Fibroblast of skin of abdomen (primary cell): ENCODE measurements around the gene EXOSC7. TPM values are rescaled to one million over a fixed set of nuclear protein-coding genes. Genes with fewer than 3 reads are reported as not detected.
"Not testable (repeated sequence)": the region's sequence is repeated elsewhere in the genome, so short reads cannot be mapped to it uniquely, and the experiment has no call there.

ENCODE experiments used
- DNase-seq: peaks from one replicate; pipeline ENCODE4 v3.0.0-alpha.2; 2013
- polyA plus RNA-seq, 2 experiments: library from polyadenylated mRNA; unstranded; fragments of 120-200 nt; gene quantifications; one replicate each; pipeline ENCODE4 v1.2.1, GENCODE V29; 2013; ENCODE audit not compliant: insufficient read length in 2 of 2

Gene EXOSC7
- polyA plus RNA-seq (2013, experiment 1 of 2; ENCODE audit: insufficient read length): 46.0 TPM
- 48.8 TPM for polyA plus RNA-seq (2013, experiment 2 of 2; ENCODE audit: insufficient read length)

DNA sequence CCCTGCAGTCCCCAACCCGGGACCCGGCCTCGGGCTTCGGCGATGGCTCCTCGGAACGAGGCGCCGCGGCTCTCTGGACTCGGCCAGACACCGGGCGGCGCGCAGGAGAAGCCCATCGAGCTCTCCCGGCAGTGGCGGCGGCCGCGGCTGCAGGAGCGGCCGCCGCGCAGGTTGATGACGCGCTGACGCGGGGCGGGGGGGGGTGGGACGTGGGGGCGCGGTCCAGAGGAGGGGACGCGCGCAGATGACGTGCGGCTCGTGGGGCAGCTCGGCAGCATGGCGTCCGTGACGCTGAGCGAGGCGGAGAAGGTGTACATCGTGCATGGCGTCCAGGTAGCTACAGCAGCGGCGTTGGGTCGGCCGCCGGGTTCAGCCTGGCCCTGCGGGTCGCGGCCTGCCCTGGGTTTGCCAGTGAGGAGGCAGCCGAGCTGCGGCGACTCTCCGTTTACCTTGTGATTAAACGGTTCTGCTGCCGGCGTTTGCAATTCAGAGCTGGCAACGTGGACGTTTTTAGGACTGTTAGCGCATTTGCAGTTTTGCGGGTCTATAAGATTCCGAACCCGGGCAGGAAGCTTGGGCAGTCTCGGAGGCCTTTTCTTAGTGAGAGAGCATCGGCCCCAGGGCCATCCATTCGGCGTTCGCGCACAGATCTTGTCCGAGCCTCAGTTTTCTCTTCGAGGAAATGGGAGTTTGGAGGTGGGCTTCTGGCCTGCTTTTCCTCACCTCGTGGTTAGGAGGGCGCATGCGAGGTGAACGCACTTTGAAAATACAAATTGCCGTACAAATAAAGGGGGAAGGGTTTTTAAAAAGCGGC lies at the start of gene EXOSC7, which contains the start of gene ZDHHC3:
EXOSC7 (plus strand) TSS at position 243 of the 814 bp plus-strand sequence; CDS start at position 277, 34 bp downstream.
ZDHHC3 (minus strand) TSS at position 173 of the 814 bp plus-strand sequence. CDS start 16,738 bp downstream, outside the sequence.
- peak; percentile 88 for DNase-seq

DNA sequence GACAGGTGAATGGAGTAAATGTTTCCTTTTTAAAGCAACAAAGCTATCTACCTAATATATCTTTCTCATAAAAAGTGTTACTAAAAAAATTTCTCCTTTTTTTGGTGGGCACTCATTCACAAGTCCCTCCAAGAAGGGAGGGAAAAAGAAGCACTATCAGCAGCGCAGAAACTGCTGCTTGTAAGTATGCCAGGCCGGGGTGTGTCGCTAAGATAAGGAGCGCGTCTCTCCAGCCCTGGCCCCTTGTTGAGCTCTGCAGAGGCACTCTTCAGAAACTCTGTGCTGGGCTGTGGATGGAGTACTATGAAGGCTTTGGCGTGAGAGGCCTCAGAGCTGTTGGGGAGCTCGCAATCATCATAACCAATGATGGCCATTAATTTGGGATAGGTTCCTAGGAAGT lies 49.1 kb upstream of the EXOSC7 start:
- DNase-seq: no peak

DNA sequence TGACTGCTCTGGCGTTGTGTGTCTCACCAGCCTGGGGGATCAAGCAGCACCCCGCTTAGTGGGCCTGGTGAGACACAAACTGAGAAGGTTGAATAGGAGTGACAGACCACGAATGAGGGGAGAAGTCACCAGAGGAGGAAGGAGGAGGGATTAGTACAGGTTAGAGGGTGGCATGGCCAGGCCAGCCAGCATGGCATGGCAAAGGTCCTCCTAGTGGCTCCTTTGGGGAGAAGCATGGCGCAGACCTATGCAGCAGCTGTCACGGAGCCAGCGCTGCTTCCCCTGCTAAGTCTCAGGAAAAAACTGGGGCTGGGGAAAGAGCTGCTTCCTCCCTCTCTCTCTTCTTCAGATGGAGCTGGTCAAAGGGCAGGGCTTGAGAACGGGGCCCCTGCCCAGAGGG lies 48.7 kb upstream of the EXOSC7 start:
- DNase-seq: no peak

DNA sequence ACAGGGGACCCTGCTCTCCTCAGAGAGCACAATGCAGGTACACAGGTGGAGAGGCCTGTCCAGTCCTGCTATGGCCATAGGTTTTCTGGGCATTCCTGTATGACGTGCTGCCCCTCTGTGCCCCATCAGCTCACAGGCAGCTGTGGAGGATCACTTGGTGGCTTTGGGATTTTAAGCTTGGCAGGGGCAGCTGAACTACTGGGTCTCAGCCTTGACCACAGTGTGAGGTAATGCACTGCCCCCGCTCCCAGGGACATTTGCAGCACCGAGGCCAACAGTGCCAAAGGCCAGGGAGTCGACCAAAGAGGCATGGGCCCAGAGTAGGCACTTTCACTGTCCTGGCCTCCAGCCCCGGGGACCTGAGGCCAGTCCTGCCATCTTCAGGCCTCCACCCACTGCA lies 46.3 kb upstream of the EXOSC7 start:
- no peak for DNase-seq

DNA sequence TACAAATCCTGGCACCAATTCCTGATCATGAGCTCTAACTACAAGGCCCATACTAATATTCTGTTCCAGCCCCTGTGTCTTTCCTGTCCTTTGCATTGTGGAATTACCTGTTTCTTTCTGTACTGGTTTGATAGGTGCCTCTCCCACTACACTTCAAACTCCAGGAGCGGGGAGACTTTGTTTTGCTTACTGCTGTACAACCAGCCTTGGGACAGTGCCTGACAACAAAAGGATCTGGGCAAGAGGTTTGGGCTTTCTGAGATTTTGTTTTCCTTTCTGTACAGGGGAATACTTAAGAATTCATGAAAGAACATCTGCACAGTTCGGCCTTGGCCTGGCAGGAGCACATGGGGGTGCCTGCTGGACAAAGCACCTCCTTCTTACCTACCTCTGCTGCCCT lies 45.1 kb upstream of the EXOSC7 start:
- DNase-seq: no peak

DNA sequence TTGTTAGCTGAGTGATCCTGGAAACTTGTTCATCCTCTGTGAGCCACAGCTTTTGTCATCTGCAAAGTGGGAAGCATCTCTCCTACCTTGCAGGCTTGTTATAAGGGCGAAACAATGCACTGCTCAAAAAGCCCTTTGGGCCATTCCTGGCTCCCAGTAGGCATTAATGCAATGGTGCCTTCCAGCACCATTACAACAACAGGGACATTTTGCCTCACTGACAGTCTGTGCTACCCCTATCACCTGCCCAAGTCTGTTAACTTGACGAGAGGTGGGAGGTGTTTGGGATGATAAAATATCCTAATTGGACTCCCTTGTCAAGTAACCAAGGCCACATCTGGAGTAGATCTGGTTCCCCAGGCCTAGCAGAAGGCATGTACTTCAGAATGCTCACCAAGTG lies 44.3 kb upstream of the EXOSC7 start:
- no peak for DNase-seq

DNA sequence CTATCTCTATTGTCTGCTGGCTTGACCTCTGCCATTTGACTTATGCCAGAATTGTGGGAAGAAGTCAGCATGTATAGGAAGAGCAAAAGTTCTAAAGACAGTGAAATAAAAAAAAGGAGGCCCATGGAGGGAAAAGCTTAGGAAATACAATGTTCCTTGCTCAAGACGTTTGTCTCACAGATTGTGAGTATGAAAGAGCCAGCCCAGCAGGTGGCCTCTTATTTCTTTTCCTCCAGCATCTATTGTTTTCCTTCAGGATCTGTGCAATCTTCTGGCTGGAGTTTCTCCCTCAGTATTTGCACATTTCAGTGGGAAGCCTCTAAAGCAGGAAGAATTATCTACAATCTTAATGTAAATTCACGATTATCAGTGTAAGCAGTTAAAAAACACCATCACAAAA lies 43.8 kb upstream of the EXOSC7 start:
- DNase-seq: no peak

DNA sequence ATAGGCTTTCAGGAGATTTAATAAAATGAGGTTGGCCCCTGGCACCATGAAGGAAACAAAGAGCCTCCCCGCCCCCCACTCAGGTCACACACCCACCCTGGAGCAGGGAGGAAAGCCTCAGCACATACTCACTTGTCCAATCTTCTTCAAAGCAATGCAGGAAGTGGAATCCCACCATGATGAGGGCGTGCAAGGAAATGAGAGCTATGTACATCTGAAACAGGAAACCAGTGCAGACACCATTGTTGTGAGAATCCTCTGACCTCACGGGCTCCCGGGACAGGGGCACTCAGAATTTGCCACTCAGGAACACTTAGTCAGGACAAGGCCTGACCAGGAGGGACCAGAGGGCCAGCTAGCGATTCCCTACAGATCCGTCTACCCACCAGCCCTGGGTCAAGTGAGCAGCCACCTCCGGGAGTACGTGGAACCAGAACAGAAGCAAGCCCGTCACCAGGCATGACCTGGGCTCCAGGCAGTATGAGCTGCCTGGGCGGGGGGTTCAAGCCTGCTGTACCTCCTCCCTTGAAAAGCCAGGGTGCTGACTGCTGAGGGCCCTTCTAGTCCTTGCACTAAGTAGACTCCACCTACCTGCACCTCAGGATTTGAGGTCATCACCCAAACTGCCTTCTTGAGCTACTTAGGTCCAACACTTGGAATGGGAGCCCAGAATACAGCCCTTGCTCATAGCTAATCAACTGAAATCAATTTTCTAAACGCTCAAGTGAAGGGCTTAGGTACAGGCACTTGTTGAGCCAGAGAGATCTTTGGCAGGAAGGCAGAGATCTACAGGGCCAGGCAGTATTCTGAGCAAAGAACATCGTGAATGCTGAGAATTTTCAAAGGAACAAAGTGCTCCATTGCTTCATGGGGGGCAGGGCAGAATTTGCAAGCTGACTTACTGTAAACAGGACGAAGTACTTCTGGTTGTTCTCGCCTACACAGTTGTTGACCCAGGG lies 42.8 kb upstream of the EXOSC7 start:
- DNase-seq: no peak

DNA sequence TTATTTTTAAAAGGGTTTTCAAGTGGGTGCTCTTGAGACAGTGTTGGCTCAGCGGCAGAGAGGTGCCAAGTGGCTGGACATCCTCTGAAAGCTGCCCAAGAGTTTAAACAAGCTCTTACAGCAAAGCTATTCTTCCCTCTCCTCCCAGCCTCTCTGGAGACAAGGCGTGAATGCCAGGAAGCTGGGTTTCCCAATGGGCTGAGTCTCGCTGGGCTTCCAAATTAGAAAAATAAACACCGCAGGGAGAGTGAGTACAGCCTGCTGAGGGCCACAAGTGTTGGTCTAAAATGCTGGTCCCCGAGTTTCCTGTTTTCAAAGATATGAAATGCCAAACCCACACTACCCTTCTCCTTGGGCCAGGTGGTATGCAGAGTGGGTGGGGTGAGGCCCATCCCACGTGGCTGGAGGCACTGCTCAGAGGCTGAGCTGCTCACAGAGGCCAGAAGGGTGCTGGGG lies 36.4 kb upstream of the EXOSC7 start:
- no peak for DNase-seq

DNA sequence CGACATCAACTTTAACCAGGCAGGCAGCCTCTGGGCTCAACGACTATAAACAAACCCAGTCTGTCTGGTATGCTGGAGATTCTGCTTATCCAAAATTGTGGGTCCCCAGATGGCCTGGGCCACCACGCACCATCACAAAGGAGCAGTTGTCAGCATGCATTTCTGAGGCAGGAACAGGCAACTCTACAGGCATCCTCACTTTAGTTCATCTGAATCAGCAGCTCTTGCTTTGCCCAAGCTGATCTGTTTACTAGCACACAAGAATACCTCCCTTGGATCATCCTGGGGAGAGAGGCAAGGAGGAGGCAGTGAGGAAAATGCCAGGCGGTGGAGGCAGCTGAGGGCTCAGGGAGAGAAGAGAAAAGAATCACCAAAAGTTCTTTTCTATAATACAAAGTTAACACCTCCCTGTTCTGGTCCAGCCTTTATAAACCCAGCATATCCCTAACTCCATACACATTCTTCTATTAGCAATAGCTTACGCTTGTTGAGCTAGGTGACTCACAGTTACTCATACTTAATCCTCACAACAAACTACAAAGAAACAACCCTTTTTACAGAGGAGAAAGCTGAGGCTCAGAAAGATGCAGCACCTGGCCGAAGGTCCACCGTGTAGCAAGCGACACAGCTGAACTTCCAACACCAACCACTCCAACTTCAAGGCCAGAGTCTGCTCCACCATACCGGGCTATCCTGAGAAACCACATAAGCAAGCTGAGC lies 33.7 kb upstream of the EXOSC7 start:
- DNase-seq: peak; percentile 35

DNA sequence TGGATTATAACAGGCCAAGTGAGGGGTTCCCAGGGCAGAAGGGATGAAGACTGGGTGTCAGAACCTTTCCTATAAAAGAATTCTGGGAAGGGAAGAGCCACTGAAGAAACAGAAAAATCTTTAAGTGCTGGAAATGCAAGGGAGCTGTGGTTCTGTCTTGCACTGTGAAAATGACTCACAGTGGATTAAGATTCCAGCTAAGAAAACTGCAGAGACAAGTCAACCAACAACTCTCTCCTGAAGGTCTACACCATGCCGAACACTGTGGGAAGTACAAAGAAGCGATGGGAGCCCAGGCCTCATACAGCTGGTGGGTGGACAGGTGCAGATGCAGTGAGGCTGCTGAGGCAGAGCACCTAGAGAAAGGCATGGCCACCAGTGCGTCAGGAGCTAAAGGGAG lies 27.8 kb upstream of the EXOSC7 start:
- DNase-seq: no peak

DNA sequence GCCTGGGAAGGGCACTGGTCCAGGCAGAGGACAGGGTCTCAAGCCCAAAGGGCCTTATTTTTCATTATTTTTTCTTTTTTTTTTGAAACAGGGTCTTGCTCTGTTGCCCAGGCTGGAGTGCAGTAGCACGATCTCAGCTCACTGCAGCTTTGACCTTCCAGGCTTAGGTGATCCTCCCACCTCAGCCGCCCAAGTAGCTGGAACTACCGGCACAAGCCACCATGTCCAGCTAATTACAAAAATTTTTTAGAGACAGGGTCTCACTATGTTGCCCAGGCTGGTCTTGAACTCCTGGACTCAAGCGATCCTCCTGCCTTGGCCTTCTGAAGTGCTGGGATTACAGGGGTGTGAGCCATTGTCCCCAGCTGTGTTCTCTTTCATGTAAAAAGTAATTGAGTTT lies 26.3 kb upstream of the EXOSC7 start:
- not testable (repeated sequence) for DNase-seq

DNA sequence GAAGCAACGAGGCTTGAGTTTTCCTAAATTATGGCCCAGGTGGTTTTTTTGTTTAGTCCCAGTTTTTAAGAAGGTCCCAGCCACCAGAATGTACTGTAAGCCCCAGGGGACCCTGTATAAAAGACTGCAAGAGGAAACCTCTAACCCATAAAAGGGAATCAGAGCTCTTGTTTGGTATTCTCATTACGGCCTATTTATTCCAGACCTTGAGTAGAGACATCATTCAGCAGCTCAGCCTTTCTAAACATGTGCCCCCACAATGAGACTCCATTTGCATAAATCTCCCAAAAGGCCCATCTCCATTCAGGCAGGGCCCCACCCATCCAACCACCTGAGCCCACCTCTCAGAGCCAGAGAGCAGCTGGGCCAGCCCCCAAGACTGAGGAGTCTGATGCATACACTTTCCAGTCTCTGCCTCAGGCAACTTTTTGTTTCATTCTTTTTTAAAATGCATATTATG lies 25.7 kb upstream of the EXOSC7 start:
- DNase-seq: no peak

DNA sequence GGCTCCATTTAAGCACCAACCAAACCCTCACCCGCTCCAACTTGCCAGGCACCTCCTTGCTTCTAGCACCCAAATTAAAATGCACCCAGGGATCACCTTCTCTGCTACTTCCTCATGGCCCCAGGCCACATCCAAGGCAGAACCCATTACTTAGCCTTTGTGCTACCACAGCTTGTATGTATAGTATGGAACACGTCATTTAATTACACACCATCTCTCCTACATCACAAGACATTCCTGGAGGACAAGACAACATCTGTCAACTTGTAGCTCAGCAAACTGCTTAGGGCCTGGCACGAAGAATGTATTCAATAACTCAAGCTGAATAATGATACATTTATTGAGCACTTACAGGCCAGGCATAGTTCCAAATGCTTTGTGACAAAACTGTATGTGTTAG lies 23.4 kb upstream of the EXOSC7 start:
- no peak for DNase-seq

DNA sequence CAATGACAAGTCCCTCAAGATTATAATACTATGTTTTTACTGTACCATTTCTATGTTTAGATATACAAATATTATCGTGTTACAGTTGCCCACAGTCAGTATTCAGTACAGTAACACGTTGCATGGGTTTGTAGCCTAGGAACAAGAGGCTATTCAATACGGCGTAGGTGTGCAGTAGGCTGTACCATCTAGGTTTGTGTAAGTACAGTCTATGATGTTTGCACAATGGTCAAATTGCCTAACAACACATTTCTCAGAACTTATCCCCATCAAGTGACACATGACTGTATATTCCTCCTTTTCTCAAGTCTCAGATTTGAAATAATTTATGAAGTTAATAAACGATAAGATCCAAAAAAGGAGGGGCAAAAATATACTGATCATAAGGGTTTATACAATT lies 21.7 kb upstream of the EXOSC7 start:
- DNase-seq: no peak

DNA sequence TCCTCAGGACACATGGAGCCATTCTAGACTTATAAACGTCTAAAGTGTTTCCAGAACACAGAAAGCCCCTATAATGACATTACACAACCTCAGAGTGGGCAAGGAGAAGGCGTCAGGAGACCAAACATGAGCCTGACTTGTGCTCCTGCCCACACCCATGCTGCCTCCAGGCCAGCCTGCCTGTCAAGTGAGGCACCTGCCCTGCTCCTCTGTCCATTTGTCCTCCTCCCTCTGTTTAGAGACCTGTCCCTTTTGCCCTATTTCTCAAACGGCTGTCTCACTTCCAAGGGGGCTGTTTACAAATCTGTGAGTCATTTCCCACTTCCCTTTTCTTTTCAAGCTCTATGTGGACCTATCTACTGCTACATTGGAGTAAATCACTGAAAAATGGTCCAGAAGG lies 21.1 kb upstream of the EXOSC7 start:
- DNase-seq: no peak

DNA sequence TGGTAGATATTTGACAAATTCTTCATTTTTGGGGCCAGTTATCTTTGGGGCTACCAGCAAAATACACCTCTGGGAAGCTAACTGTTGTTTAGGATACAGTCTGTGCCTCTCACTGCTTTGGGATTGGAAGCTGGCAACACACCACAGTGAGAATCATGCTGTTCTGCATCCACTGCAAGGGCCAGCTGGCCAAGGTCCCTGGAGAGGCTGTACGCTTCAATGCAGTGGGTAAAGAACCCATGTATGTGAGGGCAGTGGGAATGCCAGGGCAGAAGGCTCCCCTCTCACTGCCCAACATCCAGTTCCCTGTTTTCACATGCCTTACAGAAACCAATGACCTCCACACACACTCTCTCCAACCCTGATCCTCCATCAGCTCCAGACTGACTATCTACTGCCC lies 20.1 kb upstream of the EXOSC7 start:
- no peak for DNase-seq

DNA sequence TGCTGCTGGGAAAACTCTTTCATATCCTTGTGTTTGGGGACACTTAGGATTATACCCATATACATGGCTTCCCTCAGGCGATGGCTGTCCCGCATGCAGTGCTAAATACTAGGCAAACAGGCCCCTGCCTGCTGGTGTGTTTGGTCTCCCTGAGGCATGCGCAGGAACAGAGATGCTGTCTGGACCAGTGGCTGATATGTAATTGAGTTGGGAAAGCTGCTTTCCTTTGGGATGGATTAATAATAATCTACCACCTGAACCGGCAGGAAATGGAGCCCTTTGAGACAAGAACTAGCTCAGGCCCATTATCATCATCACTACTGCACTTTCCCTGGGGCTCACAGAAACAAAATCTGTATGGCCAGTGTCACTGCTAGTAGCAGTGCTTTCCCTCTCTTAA lies 18.1 kb upstream of the EXOSC7 start:
- no peak for DNase-seq

DNA sequence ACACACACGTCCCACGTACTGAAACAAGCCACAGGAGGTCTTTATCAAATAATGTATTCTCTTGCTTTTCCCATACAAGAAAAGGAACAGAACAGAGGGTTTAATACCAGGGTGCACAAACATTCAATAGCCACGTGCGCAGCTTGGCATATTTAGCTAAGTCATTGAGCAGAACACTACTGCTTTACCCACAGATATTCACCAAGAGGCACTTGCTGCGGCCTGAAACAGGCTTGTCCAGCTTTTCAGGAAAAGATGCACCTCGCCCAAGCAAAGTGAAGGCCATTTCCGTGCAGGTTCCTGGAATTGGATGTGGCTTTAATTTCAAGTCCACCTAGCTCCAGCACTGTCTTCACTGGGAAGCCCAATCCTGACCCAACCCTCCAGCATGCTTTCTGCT lies 17.7 kb upstream of the EXOSC7 start:
- DNase-seq: no peak

DNA sequence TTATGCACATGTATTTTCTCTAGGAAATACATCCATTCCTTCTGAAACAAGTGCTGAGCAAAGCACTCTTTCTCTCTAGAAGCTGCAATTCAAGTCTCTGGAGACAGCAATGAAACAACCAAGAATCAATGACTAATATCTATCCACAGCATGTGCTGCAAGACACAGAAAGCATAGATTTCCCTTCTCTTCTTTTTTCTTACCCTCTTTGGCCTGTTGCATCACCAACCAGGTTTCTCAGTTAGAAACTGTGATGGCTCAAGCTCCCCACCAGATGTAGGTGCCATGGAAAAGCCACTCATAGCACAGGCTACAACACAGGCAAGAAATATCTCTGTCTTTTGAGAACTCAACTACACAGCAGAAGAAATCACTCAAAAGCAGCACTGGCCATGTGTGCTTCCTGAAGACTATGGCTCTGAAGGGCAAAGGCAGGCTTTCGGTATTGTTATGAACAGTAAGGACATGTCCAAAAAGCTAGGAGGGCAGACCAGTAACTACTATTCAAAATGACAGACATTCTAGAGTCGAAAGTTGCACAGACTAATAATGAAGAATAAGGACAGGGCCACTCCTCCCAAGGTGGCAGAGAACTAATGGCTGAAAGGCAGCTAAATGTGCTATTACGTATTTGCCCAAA lies 15.5 kb upstream of the EXOSC7 start:
- no peak for DNase-seq

DNA sequence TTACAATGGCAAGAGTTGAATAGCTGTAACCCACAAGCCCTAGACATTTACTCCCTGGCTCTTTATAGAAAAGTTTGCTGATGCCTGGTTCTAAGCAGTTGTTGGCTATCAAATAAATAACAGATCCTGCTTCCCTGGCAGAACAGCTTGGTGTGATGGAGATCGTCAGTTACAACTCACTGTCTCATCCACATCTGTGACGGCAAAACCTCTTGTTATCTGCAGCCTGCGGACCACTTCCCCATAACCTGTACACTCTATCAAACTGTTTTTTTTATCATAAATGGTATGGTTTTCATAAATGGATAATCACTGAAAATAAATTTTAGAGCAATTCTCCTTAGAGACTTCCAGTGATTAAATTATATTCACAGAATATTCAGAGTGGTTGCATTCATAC lies 14.2 kb upstream of the EXOSC7 start:
- DNase-seq: no peak
